ENCODE results near the gene SMPDL3B. TPM values are rescaled to one million over a fixed set of nuclear protein-coding genes. Genes with fewer than 3 reads are reported as not detected.

SMPDL3B gene, protein sequence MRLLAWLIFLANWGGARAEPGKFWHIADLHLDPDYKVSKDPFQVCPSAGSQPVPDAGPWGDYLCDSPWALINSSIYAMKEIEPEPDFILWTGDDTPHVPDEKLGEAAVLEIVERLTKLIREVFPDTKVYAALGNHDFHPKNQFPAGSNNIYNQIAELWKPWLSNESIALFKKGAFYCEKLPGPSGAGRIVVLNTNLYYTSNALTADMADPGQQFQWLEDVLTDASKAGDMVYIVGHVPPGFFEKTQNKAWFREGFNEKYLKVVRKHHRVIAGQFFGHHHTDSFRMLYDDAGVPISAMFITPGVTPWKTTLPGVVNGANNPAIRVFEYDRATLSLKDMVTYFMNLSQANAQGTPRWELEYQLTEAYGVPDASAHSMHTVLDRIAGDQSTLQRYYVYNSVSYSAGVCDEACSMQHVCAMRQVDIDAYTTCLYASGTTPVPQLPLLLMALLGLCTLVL
- total RNA-seq, result not detected
- total RNA-seq, result 0.23 reads per million in 2 donors

DNA sequence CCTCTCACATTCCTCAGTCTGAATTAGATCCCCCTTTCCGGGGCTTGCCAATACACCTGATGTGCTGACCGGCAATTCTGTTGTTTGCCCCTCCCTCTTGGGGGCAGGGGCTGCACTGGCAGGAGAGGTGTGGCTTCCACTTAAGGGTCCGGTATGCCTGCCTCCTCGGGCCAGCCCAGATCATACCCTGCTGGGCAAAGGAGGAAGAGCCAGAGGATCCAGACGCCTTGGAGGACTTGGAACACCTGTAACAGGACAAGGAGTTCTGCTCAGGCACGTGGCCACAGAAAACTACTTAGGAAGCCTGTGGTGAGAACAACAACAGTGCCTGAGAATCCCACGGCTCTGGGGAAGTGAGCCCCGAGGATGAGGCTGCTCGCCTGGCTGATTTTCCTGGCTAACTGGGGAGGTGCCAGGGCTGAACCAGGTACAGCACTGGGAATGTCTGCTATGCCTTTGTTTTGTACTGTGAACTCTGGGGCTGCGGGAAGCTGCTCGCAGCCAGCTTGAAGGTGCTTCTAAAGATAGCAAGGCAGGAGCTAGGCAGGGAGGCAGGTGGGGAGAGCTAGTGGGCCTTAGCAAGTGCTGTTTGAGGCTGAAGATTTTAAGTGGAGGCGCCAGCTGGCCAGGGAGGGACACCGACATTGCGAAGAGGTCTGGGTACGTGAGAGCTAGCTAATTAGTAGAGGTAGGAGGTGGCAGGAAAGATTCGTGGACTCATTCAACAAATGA is at the start of gene SMPDL3B:
TSS of gene SMPDL3B (plus strand) at position 183 of the 732 bp plus-strand sequence. CDS start at position 367, 184 bp downstream.
- peaks cover 24% of the 10 kb centered on the region for H3K4me1 Mint-ChIP-seq
- H3K27ac Mint-ChIP-seq, result peak within 1 kb of the TSS; percentile 66
- ATAC-seq, result no peak
- peak within 1 kb of the TSS; percentile 58 for H3K4me3 Mint-ChIP-seq
- H3K27me3 Mint-ChIP-seq, result peaks cover 15% of the 10 kb centered on the region
- no peaks in the 10 kb centered on the region for H3K9me3 ChIP-seq (ENCODE audit: control insufficient read depth, low read length, poor library complexity, severe bottlenecking)
- peaks cover 4% of the 10 kb centered on the region for H3K36me3 Mint-ChIP-seq (ENCODE audit: low read depth)
- no peak for DNase-seq

- H3K9me3 ChIP-seq (ENCODE audit: control insufficient read depth, low read length, poor library complexity, severe bottlenecking), result no peaks in the 10 kb centered on the region
- DNase-seq (no peak), ATAC-seq (no peak)
- peaks cover 5% of the 10 kb centered on the region for H3K36me3 Mint-ChIP-seq (ENCODE audit: low read depth)
- H3K27ac Mint-ChIP-seq, result peak overlapping the region; percentile 90
- H3K4me1 Mint-ChIP-seq, result peaks cover 55% of the 10 kb centered on the region
- H3K4me3 Mint-ChIP-seq, result no peak overlapping the region
- H3K27me3 Mint-ChIP-seq, result no peaks in the 10 kb centered on the region
Measured at GRCh38 chr1:27885114-27885528, 49.7 kb upstream of the SMPDL3B start.

DNA sequence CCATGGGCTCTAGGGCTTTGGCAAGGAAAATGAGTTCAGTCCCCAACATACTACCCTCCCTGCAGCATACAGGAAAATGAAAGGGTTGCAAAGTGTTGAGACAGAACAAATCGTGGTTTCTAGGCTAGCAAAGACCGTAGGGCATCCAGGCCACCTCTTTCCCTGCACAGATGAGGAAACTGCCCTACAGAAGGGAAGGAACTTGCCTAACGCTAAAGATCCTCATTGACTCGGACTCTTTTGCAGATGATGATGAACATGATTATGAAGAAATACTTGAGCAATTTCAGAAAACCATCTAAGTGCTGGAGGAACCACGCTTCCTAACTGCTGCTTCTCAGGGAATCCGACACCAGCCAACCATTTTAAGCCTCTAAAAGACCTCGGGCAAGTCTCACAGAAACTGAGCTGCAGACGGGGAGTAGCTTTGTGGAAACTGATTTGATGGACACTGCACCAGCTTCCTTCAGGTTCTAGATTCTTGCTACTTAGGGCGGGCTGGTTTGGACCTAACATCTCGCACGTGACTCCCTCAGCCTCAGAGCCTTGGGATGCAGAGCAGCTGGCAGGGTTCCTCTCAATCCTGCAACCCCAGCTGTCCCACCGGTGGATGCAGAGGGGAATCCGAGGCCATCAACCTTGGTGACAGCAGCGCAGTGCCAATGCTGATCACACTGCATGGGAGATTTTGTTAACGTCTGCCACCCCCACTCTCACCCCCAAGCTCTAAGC is 49.0 kb upstream of the SMPDL3B start:
- Mint-ChIP-seq H3K27ac (peak overlapping the region; percentile 90), H3K36me3 (ENCODE audit: low read depth) (peaks cover 5% of the 10 kb centered on the region), H3K27me3 (no peaks in the 10 kb centered on the region), H3K4me3 (peak overlapping the region; percentile 28), H3K4me1 (peaks cover 55% of the 10 kb centered on the region)
- DNase-seq (no peak), ATAC-seq (no peak)
- H3K9me3 ChIP-seq (ENCODE audit: control insufficient read depth, low read length, poor library complexity, severe bottlenecking), result no peaks in the 10 kb centered on the region

DNA sequence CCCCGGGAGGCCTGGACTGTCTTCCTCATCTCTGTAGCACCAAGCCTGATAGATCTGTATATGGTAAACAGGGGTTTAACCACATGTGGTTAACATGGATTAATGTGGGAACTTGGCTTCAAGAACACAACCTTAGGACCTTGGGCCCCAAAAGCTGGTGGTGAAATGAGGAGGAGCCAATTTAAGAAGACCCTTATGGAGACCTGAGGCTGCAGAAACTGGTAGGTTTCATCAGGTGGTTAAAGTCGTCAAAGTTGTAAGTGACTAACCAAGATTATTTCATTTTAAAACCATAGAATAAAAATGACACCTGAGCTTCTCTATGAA is 48.5 kb upstream of the SMPDL3B start:
- no peaks in the 10 kb centered on the region for H3K9me3 ChIP-seq (ENCODE audit: control insufficient read depth, low read length, poor library complexity, severe bottlenecking)
- Mint-ChIP-seq H3K4me3 (peak overlapping the region; percentile 28), H3K27me3 (no peaks in the 10 kb centered on the region), H3K36me3 (ENCODE audit: low read depth) (peaks cover 4% of the 10 kb centered on the region), H3K27ac (peak overlapping the region; percentile 90), H3K4me1 (peaks cover 58% of the 10 kb centered on the region)
- no peak for DNase-seq
- ATAC-seq, result no peak

DNA sequence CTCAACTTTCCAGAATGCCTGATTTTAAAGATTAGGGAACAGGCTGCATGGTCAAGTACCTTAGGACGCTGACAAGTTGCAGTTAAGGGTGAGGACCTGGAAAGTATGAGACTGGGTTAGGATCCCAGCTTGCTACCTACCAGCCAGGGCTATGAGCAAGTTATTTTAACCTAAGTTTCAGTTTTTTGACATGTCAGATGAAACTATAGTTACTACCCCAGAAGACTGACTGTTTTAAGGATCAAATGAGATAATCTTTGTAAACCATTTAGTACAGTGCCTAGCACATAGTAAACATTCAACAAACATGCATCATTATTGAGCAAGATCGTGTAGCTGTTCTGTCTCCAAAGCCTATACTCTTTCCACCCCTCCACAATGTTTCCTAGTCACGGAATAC is 48.1 kb upstream of the SMPDL3B start:
- ATAC-seq (peak; percentile 16), DNase-seq (no peak)
- Mint-ChIP-seq H3K27ac (peak overlapping the region; percentile 90), H3K4me3 (peak overlapping the region; percentile 82), H3K27me3 (no peaks in the 10 kb centered on the region), H3K36me3 (ENCODE audit: low read depth) (peaks cover 4% of the 10 kb centered on the region), H3K4me1 (peaks cover 61% of the 10 kb centered on the region)
- H3K9me3 ChIP-seq (ENCODE audit: control insufficient read depth, low read length, poor library complexity, severe bottlenecking), result no peaks in the 10 kb centered on the region

- H3K36me3 Mint-ChIP-seq (ENCODE audit: low read depth), result peaks cover 4% of the 10 kb centered on the region
- peak overlapping the region; percentile 90 for H3K27ac Mint-ChIP-seq
- H3K4me1 Mint-ChIP-seq, result peaks cover 65% of the 10 kb centered on the region
- H3K27me3 Mint-ChIP-seq, result no peaks in the 10 kb centered on the region
- DNase-seq (peak in 1 of 3 donors; percentile 29), ATAC-seq (peak; percentile 80)
- H3K4me3 Mint-ChIP-seq, result peak overlapping the region; percentile 82
- H3K9me3 ChIP-seq (ENCODE audit: control insufficient read depth, low read length, poor library complexity, severe bottlenecking), result no peaks in the 10 kb centered on the region
Measured at GRCh38 chr1:27887215-27888021, 47.4 kb upstream of the SMPDL3B start.

GRCh38 chr1:27889506-27889905 is 45.3 kb upstream of the SMPDL3B start:
- H3K36me3 Mint-ChIP-seq (ENCODE audit: low read depth), result peaks cover 2% of the 10 kb centered on the region
- H3K27ac Mint-ChIP-seq, result peak overlapping the region; percentile 90
- H3K4me3 Mint-ChIP-seq, result no peak overlapping the region
- H3K4me1 Mint-ChIP-seq, result peaks cover 54% of the 10 kb centered on the region
- no peaks in the 10 kb centered on the region for H3K9me3 ChIP-seq (ENCODE audit: control insufficient read depth, low read length, poor library complexity, severe bottlenecking)
- ATAC-seq, result no peak
- DNase-seq, result no peak
- H3K27me3 Mint-ChIP-seq, result no peaks in the 10 kb centered on the region

GRCh38 chr1:27891196-27891889 is 43.5 kb upstream of the SMPDL3B start:
- H3K27me3 Mint-ChIP-seq, result no peaks in the 10 kb centered on the region
- no peak for DNase-seq
- peaks cover 46% of the 10 kb centered on the region for H3K4me1 Mint-ChIP-seq
- peaks cover 9% of the 10 kb centered on the region for H3K36me3 Mint-ChIP-seq (ENCODE audit: low read depth)
- H3K4me3 Mint-ChIP-seq, result peak overlapping the region; percentile 72
- peak; percentile 62 for ATAC-seq
- H3K9me3 ChIP-seq (ENCODE audit: control insufficient read depth, low read length, poor library complexity, severe bottlenecking), result no peaks in the 10 kb centered on the region
- peak overlapping the region; percentile 97 for H3K27ac Mint-ChIP-seq

DNA sequence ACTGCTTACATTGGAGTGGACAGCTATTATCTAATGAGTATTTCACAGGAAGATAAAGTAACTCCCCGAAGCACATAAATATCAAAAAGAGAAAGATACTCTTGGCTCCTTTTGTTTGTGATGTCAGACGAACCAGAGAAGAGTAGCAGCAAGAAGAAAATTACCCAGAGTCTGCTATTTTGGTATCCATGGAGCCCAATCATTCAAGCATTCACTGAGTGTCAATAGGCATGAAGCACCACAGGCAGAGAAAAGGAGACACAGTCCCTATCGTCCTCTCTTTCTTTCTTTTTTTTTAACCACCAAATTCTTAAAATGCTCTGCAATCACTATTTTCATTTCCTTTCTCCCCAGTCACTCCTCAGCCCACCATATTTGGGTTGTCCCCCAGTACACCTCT is 40.3 kb upstream of the SMPDL3B start:
- H3K27me3 Mint-ChIP-seq, result no peaks in the 10 kb centered on the region
- no peaks in the 10 kb centered on the region for H3K9me3 ChIP-seq (ENCODE audit: control insufficient read depth, low read length, poor library complexity, severe bottlenecking)
- no peak for ATAC-seq
- no peak overlapping the region for H3K4me3 Mint-ChIP-seq
- H3K4me1 Mint-ChIP-seq, result peaks cover 30% of the 10 kb centered on the region
- H3K36me3 Mint-ChIP-seq (ENCODE audit: low read depth), result peaks cover 9% of the 10 kb centered on the region
- DNase-seq, result no peak
- peak overlapping the region; percentile 79 for H3K27ac Mint-ChIP-seq

GRCh38 chr1:27906759-27907158 is 28.0 kb upstream of the SMPDL3B start:
- H3K9me3 ChIP-seq (ENCODE audit: control insufficient read depth, low read length, poor library complexity, severe bottlenecking), result no peaks in the 10 kb centered on the region
- no peak overlapping the region for H3K27ac Mint-ChIP-seq
- ATAC-seq, result no peak
- no peak overlapping the region for H3K4me3 Mint-ChIP-seq
- peaks cover 10% of the 10 kb centered on the region for H3K4me1 Mint-ChIP-seq
- no peak for DNase-seq
- peaks cover 3% of the 10 kb centered on the region for H3K36me3 Mint-ChIP-seq (ENCODE audit: low read depth)
- no peaks in the 10 kb centered on the region for H3K27me3 Mint-ChIP-seq

DNA sequence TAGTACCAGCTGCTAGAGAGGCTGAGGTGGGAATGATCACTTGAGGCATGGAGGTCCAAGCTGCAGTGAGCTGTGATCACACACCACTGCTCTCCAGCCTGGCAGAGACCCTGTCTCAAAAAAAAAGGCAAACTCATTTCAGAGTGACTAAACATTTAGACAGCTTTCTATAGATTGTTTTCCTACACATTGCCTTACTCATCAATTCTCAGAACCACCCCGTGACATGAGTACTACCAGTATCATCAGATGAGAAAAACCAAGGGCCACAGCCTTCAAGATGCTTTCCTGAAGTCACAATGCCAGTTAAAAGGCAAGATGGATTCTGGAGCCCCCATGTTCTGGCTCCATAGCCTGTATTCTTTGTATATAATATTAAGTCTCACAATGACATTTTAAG is 22.4 kb upstream of the SMPDL3B start:
- H3K27ac Mint-ChIP-seq, result no peak overlapping the region
- no peak overlapping the region for H3K4me3 Mint-ChIP-seq
- H3K9me3 ChIP-seq (ENCODE audit: control insufficient read depth, low read length, poor library complexity, severe bottlenecking), result no peaks in the 10 kb centered on the region
- ATAC-seq (no peak), DNase-seq (no peak)
- no peaks in the 10 kb centered on the region for H3K27me3 Mint-ChIP-seq
- peaks cover 6% of the 10 kb centered on the region for H3K36me3 Mint-ChIP-seq (ENCODE audit: low read depth)
- H3K4me1 Mint-ChIP-seq, result peaks cover 24% of the 10 kb centered on the region

GRCh38 chr1:27915082-27915575 is 19.7 kb upstream of the SMPDL3B start:
- ATAC-seq, result no peak
- peak overlapping the region; percentile 98 for H3K27ac Mint-ChIP-seq
- peaks cover 4% of the 10 kb centered on the region for H3K36me3 Mint-ChIP-seq (ENCODE audit: low read depth)
- H3K9me3 ChIP-seq (ENCODE audit: control insufficient read depth, low read length, poor library complexity, severe bottlenecking), result no peaks in the 10 kb centered on the region
- peaks cover 18% of the 10 kb centered on the region for H3K4me1 Mint-ChIP-seq
- H3K27me3 Mint-ChIP-seq, result no peaks in the 10 kb centered on the region
- H3K4me3 Mint-ChIP-seq, result peak overlapping the region; percentile 100
- DNase-seq, result no peak
